GM12864 (cell line): Measurements from ENCODE around the gene TERB1.

Source experiments
- DNase-seq: peaks from one replicate; pipeline ENCODE4 v3.0.0-alpha.2; 2011; ENCODE audit warnings: low read depth
- H3K4me3 ChIP-seq: 2 replicates; pipeline ENCODE4 v1.5.1; 2011; ENCODE audit warnings: mild to moderate bottlenecking, low read depth, low read length, control low read depth
- TF ChIP-seq, protein P1 (sequence below): IDR thresholded peaks from 2 replicates; pipeline ENCODE4 v1.5.1; 2011; ENCODE audit warnings: low read depth, mild to moderate bottlenecking, moderate library complexity, low read length, control low read depth, inconsistent platforms; ENCODE audit errors: missing control alignments

The TERB1 gene

GRCh38 chr16:66842765-66843164, 41.4 kb upstream of the TERB1 start:
- no peak overlapping the region for H3K4me3 ChIP-seq
- TF ChIP-seq, protein P1, sequence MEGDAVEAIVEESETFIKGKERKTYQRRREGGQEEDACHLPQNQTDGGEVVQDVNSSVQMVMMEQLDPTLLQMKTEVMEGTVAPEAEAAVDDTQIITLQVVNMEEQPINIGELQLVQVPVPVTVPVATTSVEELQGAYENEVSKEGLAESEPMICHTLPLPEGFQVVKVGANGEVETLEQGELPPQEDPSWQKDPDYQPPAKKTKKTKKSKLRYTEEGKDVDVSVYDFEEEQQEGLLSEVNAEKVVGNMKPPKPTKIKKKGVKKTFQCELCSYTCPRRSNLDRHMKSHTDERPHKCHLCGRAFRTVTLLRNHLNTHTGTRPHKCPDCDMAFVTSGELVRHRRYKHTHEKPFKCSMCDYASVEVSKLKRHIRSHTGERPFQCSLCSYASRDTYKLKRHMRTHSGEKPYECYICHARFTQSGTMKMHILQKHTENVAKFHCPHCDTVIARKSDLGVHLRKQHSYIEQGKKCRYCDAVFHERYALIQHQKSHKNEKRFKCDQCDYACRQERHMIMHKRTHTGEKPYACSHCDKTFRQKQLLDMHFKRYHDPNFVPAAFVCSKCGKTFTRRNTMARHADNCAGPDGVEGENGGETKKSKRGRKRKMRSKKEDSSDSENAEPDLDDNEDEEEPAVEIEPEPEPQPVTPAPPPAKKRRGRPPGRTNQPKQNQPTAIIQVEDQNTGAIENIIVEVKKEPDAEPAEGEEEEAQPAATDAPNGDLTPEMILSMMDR: no peak
- no peak for DNase-seq

GRCh38 chr16:66841366-66841765, 40.0 kb upstream of the TERB1 start:
- TF ChIP-seq, protein P1: no peak
- H3K4me3 ChIP-seq: no peak overlapping the region
- no peak for DNase-seq

- no peak for DNase-seq
- TF ChIP-seq, protein P1: no peak
Observed at GRCh38 chr16:66840883-66841282, 39.5 kb upstream of the TERB1 start.

GRCh38 chr16:66834746-66835145, 33.4 kb upstream of the TERB1 start:
- DNase-seq: no peak
- TF ChIP-seq, protein P1: no peak
- no peak overlapping the region for H3K4me3 ChIP-seq

More at GRCh38 chr16:66840883-66841282, 39.5 kb upstream of the TERB1 start:
- H3K4me3 ChIP-seq: no peak overlapping the region

DNA sequence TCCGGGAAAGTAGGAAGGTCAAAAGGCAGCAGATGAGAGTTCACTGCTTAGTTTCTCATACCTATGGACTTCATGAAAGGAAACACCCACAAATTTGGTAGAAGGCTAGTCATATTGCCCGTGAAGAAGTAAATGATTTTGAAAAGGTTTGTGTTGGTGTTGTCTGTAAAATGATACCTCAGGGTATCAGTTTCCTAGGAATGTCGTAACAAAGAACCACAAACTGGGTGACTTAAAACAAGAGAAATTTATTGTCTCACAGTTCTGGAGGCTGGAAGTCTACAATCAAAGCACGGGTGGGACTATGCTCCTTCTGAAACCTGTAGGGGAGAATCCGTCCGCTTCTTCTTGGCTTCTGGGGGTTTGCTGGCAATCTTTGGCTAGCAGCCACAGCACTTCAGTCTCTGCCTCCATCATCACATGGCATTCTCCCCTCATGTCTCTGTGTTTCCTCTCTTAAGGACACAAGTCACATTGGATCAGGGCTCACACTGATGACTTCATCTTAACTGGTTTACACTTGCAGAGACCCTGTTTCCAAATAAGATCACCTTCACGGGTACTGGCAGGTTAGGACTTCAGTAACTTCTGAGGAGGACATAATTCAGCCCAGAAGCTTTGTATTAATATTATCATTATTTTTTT, 31.4 kb upstream of the TERB1 start:
- no peak overlapping the region for H3K4me3 ChIP-seq
- TF ChIP-seq, protein P1: no peak
- DNase-seq: no peak

- H3K4me3 ChIP-seq: no peak overlapping the region
Observed at GRCh38 chr16:66832190-66832589, 30.8 kb upstream of the TERB1 start.

More at GRCh38 chr16:66832190-66832589, 30.8 kb upstream of the TERB1 start:
- TF ChIP-seq, protein P1: no peak
- DNase-seq: no peak
